ENCODE measurements around the gene AP1B1. TPM values are rescaled to one million over a fixed set of nuclear protein-coding genes. Genes with fewer than 3 reads are reported as not detected.

AP1B1 gene
- total and polyA plus RNA-seq, 2 of the 4 experiments (the other 2 are of a cell fraction): 55.7 to 70.8 TPM

DNA sequence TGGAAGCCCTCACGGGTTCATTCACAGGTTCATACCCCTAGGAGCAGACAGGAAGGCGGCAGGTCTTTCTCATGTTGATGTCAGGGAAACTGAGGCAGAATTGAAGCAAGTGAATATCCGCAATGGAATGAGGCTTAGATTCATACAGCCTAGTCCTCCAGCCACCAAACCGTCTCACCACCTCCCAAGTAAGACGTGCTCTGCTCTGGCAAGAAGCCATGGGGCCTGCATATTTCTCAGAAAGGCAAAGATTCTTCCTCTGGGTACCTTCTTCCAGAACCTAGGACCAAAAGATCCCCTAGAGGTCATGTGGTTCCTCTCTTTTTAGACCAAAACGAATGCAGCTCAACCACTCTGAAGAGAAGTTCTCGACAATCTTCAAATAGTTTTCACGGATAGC lies 1.7 kb downstream of the AP1B1 start:
- no peak overlapping the region for H3K14ac ChIP-seq (replicated peaks; ENCODE audit: low read depth, low read length)
- peaks cover 4% of the 10 kb centered on the region; the same call in 1 of the 2 replicates for H4K20me1 ChIP-seq (ENCODE audit: insufficient read depth, low read length)
- H2AK5ac ChIP-seq (ENCODE audit: low read depth, low read length): no peak overlapping the region
- ChIA-PET CTCF (interaction anchor here (0.6 kb wide), 1 partner anchor 88 kb away, joined by 4 read pairs; no protein-coding TSS in a partner anchor), POLR2A (ENCODE audit: unreplicated experiment) (no interaction called here)
- no peak overlapping the region for H2BK120ac ChIP-seq (ENCODE audit: low read depth, low read length)
- H3K4me3 ChIP-seq (ENCODE audit: insufficient read depth, low read depth, low read length): no peak overlapping the region
- in situ Hi-C loops (cut with MboI; ENCODE audit: low sequenced_read_pairs): no loop called here
- H3K18ac ChIP-seq (ENCODE audit: low read depth, low read length): no peak overlapping the region
- no peak overlapping the region for H2AK9ac ChIP-seq (replicated peaks; ENCODE audit: low read depth, low read length, poor library complexity)
- H2BK20ac ChIP-seq (ENCODE audit: low read depth, low read length): no peak overlapping the region
- H3K36me3 ChIP-seq (ENCODE audit: control insufficient read depth, insufficient read depth, low read length): 0 out of 2 replicates have a peak, but pooled peaks cover 4% of the 10 kb centered on the region
- peaks cover 7% of the 10 kb centered on the region; the same call in 1 of the 2 replicates for H3K9me1 ChIP-seq (ENCODE audit: insufficient read depth, low read length)
- DNase-seq: no peak
- no peak overlapping the region for H3K4me2 ChIP-seq (ENCODE audit: low read depth, low read length)
- no peak overlapping the region for H2BK5ac ChIP-seq (ENCODE audit: low read depth, low read length, poor library complexity, severe bottlenecking)
- no peak overlapping the region for H3K4ac ChIP-seq (ENCODE audit: low read depth, low read length)
- no peak overlapping the region for H4K8ac ChIP-seq (ENCODE audit: low read depth in 2 of 2, low read length in 2 of 2)
- no peak overlapping the region for H2BK15ac ChIP-seq (ENCODE audit: low read depth, low read length)
- no peaks in the 10 kb centered on the region for H3K27me3 ChIP-seq (ENCODE audit: control insufficient read depth, insufficient read depth, low read length)
- H3K56ac ChIP-seq (ENCODE audit: extremely low read depth, insufficient read depth, low read length): no peak overlapping the region
- TF ChIP-seq RAD21 (IDR thresholded peaks at IDR 0.05; ENCODE audit: low read length): no peak
- TF ChIP-seq, protein P1, sequence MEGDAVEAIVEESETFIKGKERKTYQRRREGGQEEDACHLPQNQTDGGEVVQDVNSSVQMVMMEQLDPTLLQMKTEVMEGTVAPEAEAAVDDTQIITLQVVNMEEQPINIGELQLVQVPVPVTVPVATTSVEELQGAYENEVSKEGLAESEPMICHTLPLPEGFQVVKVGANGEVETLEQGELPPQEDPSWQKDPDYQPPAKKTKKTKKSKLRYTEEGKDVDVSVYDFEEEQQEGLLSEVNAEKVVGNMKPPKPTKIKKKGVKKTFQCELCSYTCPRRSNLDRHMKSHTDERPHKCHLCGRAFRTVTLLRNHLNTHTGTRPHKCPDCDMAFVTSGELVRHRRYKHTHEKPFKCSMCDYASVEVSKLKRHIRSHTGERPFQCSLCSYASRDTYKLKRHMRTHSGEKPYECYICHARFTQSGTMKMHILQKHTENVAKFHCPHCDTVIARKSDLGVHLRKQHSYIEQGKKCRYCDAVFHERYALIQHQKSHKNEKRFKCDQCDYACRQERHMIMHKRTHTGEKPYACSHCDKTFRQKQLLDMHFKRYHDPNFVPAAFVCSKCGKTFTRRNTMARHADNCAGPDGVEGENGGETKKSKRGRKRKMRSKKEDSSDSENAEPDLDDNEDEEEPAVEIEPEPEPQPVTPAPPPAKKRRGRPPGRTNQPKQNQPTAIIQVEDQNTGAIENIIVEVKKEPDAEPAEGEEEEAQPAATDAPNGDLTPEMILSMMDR (conservative IDR thresholded peaks at IDR 0.05; ENCODE audit: low read depth, low read length): no peak
- TF ChIP-seq, protein P2, sequence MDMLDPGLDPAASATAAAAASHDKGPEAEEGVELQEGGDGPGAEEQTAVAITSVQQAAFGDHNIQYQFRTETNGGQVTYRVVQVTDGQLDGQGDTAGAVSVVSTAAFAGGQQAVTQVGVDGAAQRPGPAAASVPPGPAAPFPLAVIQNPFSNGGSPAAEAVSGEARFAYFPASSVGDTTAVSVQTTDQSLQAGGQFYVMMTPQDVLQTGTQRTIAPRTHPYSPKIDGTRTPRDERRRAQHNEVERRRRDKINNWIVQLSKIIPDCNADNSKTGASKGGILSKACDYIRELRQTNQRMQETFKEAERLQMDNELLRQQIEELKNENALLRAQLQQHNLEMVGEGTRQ (IDR thresholded peaks at IDR 0.05; ENCODE audit: low read depth, low read length): no peak
- TF ChIP-seq POLR2A (IDR thresholded peaks at IDR 0.05; ENCODE audit: low read depth, low read length): no peak
- TF ChIP-seq NFE2L2 (IDR thresholded peaks at IDR 0.05; ENCODE audit: low read depth, low read length): no peak
- no peak overlapping the region for H3K9ac ChIP-seq (ENCODE audit: low read depth, low read length)
- H3K27ac ChIP-seq (ENCODE audit: insufficient read depth, low read length): no peak overlapping the region
- no peaks in the 10 kb centered on the region for H3K9me3 ChIP-seq (ENCODE audit: control insufficient read depth, insufficient read depth, low read length)
- ATAC-seq (ENCODE audit: low read depth): no peak
- H4K91ac ChIP-seq (ENCODE audit: insufficient read depth, low read depth, low read length): no peak overlapping the region
- dilution Hi-C loops (cut with HindIII; ENCODE audit: low sequenced_read_pairs, unreplicated experiment): no loop called here
- 85% methylated on average over 5 of the region's 8 CpGs; no CpG with 5 or more reads in 1 of the 2 experiments for WGBS, 2 experiments (ENCODE audit: extremely low coverage in 2 of 2, insufficient read length in 1 of 2)
- peaks cover 8% of the 10 kb centered on the region for H3K4me1 ChIP-seq (ENCODE audit: control insufficient read depth, insufficient read depth, low read length)
- H3K23ac ChIP-seq (ENCODE audit: low read depth, low read length): no peak overlapping the region
- intact Hi-C loops (cut with micrococcal nuclease): no loop called here
- no peak overlapping the region for H4K5ac ChIP-seq (ENCODE audit: low read depth, low read length)
- peaks cover 37 to 62% of the 10 kb centered on the region in 2 experiments for H3K79me1 ChIP-seq (ENCODE audit: low read depth in 1 of 2, low read length in 2 of 2)
- no TSS peak for BruUV-seq (replicated peaks)
- H2AFZ ChIP-seq (replicated peaks; ENCODE audit: low read length, poor library complexity): no peak overlapping the region

All from IMR-90 (cell line).